ENCODE results near the gene PDE6H. TPM values are rescaled to one million over a fixed set of nuclear protein-coding genes. Genes with fewer than 3 reads are reported as not detected.

The PDE6H gene
- total and polyA plus RNA-seq, 12 donors: not detected

- Histone ChIP-seq H3K4me1 (peaks cover 0 to 59% (median 0%) of the 10 kb centered on the region in 9 donors), H3K27ac (peak overlapping the region in 1 of 10 donors; percentile 63), H3K36me3 (no peaks in the 10 kb centered on the region), H3K9me3 (no peaks in the 10 kb centered on the region), H3K4me3 (peak overlapping the region in 1 of 10 donors; percentile 6), H3K27me3 (no peaks in the 10 kb centered on the region)
- intact Hi-C loops (cut with DNase I): loop anchor here in 1 of 10 donors (10.0 kb wide), 1 partner anchor 46 kb away; the partner anchor contains the start of gene ERP27
- ATAC-seq (peak in 2 of 8 donors; percentile 29 to 44), DNase-seq (no peak)
- TF ChIP-seq CTCF (IDR thresholded peaks at IDR 0.05): no peak
- 91 to 96% methylated on average over 2 of the region's 2 CpGs for WGBS, 2 donors
These were observed 8.2 kb downstream of the PDE6H start for GRCh38 chr12:14981049-14981448.

GRCh38 chr12:14982562-14982961 lies 9.7 kb downstream of the PDE6H start:
- Histone ChIP-seq H3K9me3 (no peaks in the 10 kb centered on the region), H3K36me3 (no peaks in the 10 kb centered on the region), H3K27me3 (no peaks in the 10 kb centered on the region), H3K4me1 (peaks cover 0 to 58% (median 0%) of the 10 kb centered on the region in 9 donors), H3K4me3 (no peak overlapping the region), H3K27ac (peak overlapping the region in 1 of 10 donors; percentile 63)
- ATAC-seq: peak in 1 of 8 donors; percentile 25
- 85 to 89% methylated on average over 1 of the region's 1 CpG for WGBS, 2 donors
- intact Hi-C loops (cut with DNase I): loop anchor here in 1 of 10 donors (10.0 kb wide), 1 partner anchor 48 kb away; the partner anchor contains the start of gene ERP27
- no peak for DNase-seq
- TF ChIP-seq CTCF (IDR thresholded peaks at IDR 0.05): no peak

GRCh38 chr12:14982991-14983390 lies 10.1 kb downstream of the PDE6H start:
- no peaks in the 10 kb centered on the region for H3K27me3 ChIP-seq
- H3K27ac ChIP-seq: peak overlapping the region in 1 of 10 donors; percentile 46
- DNase-seq (no peak), ATAC-seq (no peak)
- 74% methylated on average over 2 of the region's 2 CpGs for WGBS, 2 donors
- no peak overlapping the region for H3K4me3 ChIP-seq
- H3K4me1 ChIP-seq: peaks cover 0 to 62% (median 0%) of the 10 kb centered on the region in 9 donors
- no peak for TF ChIP-seq CTCF (IDR thresholded peaks at IDR 0.05)
- no peaks in the 10 kb centered on the region for H3K9me3 ChIP-seq
- H3K36me3 ChIP-seq: no peaks in the 10 kb centered on the region
- intact Hi-C loops (cut with DNase I): loop anchor here in 1 of 10 donors (10.0 kb wide), 1 partner anchor 48 kb away; the partner anchor contains the start of gene ERP27

- H3K36me3 ChIP-seq: no peaks in the 10 kb centered on the region
- H3K9me3 ChIP-seq: no peaks in the 10 kb centered on the region
- intact Hi-C loops (cut with DNase I): loop anchor here in 1 of 10 donors (10.0 kb wide), 1 partner anchor 49 kb away; the partner anchor contains the start of gene ERP27
These were observed 11.2 kb downstream of the PDE6H start for GRCh38 chr12:14984036-14984435.

More at GRCh38 chr12:14984036-14984435, 11.2 kb downstream of the PDE6H start:
- peaks cover 0 to 72% (median 0%) of the 10 kb centered on the region in 9 donors for H3K4me1 ChIP-seq
- ATAC-seq (no peak), DNase-seq (no peak)
- no peak overlapping the region for H3K4me3 ChIP-seq
- no peak overlapping the region for H3K27ac ChIP-seq
- TF ChIP-seq CTCF (IDR thresholded peaks at IDR 0.05): no peak
- WGBS, 2 donors: 68 to 79% methylated on average over 1 of the region's 1 CpG
- H3K27me3 ChIP-seq: no peaks in the 10 kb centered on the region

All from heart right ventricle (tissue), 16 donors.